Nephron (organoid): ENCODE data around the gene MAPK6.
"Not testable (repeated sequence)": the region's sequence is repeated elsewhere in the genome, so short reads cannot be mapped to it uniquely, and the experiment has no call there.

Experiments used
- H3K27ac Mint-ChIP-seq, 3 experiments: 2 replicates each; pipeline ENCODE4 v1.8.0; 2020; ENCODE audit warnings: mixed read lengths in 3 of 3, mild to moderate bottlenecking in 2 of 3, moderate library complexity in 1 of 3
- H3K27me3 Mint-ChIP-seq: 2 replicates; pipeline ENCODE4 v1.8.0; 2021; ENCODE audit warnings: low read depth, mild to moderate bottlenecking, moderate library complexity, mixed read lengths
- H3K36me3 Mint-ChIP-seq: 2 replicates; pipeline ENCODE4 v1.8.0; 2020; ENCODE audit warnings: low read depth, mixed read lengths
- H3K4me1 Mint-ChIP-seq: 2 replicates; pipeline ENCODE4 v1.8.0; 2020; ENCODE audit warnings: mixed read lengths
- H3K4me3 Mint-ChIP-seq, 3 experiments: 2 replicates each; pipeline ENCODE4 v1.8.0; 2020; ENCODE audit warnings: mild to moderate bottlenecking in 3 of 3, mixed read lengths in 3 of 3, moderate library complexity in 2 of 3
- H3K9me3 Mint-ChIP-seq: 2 replicates; pipeline ENCODE4 v1.8.0; 2020; ENCODE audit warnings: mixed read lengths
- TF ChIP-seq, protein P1 (sequence below), 3 experiments: fragments of 200-600 bp; sonication (generic); IDR thresholded peaks; one replicate each; pipeline ENCODE4 v1.5.0; 2021; ENCODE audit warnings: antibody characterized with exemption in 3 of 3; ENCODE audit not compliant: unreplicated experiment in 3 of 3

Gene MAPK6

DNA sequence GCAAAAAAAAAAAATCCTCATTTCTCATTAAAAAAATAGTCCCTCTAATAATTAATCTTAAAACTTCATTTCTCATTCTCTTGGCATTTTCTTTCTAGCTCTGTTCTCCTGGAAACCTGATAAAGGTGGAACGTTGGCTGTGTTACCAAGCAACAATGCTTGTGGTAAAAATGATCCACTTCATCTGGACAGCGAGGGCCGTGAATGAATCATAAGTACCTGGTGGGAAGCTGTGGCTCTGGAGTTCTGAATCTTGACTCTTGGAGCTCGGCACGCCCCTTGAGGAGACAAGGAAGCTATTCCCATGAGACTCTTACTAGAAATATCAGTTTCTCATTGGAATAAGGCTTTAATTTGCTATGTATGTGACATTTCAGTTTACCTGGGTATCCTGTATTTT, 61.0 kb downstream of the MAPK6 start:
- Mint-ChIP-seq H3K27ac (no peak overlapping the region), H3K4me3 (no peak overlapping the region), H3K4me1 (no peaks in the 10 kb centered on the region), H3K9me3 (no peaks in the 10 kb centered on the region), H3K27me3 (peaks cover 4% of the 10 kb centered on the region), H3K36me3 (no peaks in the 10 kb centered on the region)
- TF ChIP-seq, protein P1, sequence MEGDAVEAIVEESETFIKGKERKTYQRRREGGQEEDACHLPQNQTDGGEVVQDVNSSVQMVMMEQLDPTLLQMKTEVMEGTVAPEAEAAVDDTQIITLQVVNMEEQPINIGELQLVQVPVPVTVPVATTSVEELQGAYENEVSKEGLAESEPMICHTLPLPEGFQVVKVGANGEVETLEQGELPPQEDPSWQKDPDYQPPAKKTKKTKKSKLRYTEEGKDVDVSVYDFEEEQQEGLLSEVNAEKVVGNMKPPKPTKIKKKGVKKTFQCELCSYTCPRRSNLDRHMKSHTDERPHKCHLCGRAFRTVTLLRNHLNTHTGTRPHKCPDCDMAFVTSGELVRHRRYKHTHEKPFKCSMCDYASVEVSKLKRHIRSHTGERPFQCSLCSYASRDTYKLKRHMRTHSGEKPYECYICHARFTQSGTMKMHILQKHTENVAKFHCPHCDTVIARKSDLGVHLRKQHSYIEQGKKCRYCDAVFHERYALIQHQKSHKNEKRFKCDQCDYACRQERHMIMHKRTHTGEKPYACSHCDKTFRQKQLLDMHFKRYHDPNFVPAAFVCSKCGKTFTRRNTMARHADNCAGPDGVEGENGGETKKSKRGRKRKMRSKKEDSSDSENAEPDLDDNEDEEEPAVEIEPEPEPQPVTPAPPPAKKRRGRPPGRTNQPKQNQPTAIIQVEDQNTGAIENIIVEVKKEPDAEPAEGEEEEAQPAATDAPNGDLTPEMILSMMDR (IDR thresholded peaks at IDR 0.05; ENCODE audit: unreplicated experiment in 3 of 3): no peak

DNA sequence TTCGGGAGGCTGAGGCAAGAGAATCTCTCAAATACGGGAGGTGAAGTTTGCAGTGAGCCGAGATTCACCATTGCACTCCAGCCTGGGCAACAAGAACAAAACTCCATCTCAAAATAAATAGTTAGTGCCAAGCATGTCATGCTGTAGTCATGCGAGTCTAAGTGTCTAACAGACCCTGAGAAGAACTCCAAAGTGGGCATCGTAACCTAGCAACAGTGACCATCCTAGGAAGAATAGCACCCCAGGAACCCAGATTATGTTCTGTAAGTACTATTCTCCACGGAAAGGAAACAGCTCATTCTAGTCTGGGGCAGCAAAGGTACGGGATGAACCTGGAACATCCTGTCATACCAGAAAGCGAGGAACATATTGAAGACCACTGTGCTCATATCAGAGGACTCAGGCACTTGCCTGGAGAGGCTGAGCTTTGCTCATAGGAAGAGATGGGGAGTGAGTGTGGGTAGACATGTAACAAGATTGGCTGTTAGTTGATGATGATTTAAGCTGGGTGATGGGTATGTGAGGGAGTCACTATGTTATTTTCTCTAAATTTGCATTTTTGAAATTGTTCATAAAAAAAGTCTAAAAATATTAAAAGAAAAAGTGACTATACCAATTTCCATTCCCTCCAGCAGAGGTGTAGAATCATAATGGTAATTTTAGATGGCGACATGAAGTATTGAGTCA, 61.8 kb downstream of the MAPK6 start:
- no peak overlapping the region for H3K4me3 Mint-ChIP-seq

DNA sequence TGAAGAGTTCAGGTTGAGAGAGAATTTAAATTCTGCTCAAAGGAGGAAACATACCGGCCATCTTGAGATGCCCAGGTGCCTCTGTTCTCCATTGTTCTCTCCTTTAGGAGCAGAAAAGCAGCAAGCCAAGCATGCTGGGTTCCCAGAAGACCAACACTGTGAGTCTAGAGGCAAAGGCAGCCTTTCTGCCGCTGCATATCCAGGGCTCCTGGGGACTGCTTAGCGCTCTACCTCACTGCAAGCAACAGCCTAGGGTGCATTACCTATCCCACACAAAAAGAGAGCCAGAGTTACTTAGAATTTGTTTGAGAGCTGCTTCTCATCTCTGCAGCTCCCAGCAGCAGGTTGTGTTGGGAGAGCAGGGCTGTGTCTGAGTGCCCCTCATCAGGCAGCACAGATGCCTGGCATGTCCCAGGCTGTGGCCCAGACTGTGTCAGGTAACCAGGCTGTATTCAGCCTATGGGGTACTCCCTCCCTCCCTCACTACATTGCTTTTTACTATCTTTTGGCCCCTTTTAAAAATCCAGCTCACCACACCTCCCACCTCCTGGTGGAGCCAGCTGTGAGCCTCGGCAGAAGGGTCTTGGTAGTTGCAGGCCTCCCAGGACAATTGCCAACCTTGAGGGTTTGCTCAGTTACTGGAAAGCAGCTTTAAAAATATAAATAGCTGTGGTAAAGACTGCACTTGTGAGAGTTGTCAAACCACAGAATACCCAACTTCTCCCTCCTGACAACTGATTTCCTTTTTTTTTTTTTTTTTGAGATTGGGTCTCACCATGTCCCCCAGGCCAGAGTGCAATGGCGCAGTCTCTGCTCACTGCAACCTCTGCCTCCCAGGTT, 63.4 kb downstream of the MAPK6 start:
- TF ChIP-seq, protein P1 (IDR thresholded peaks at IDR 0.05; ENCODE audit: unreplicated experiment in 3 of 3): no peak
- no peaks in the 10 kb centered on the region for H3K36me3 Mint-ChIP-seq

More for the DNA sequence above, 61.8 kb downstream of the MAPK6 start:
- no peaks in the 10 kb centered on the region for H3K9me3 Mint-ChIP-seq
- H3K27ac Mint-ChIP-seq: no peak overlapping the region
- TF ChIP-seq, protein P1 (IDR thresholded peaks at IDR 0.05; ENCODE audit: unreplicated experiment in 3 of 3): no peak
- no peaks in the 10 kb centered on the region for H3K36me3 Mint-ChIP-seq
- H3K27me3 Mint-ChIP-seq: peaks cover 4% of the 10 kb centered on the region
- no peaks in the 10 kb centered on the region for H3K4me1 Mint-ChIP-seq

DNA sequence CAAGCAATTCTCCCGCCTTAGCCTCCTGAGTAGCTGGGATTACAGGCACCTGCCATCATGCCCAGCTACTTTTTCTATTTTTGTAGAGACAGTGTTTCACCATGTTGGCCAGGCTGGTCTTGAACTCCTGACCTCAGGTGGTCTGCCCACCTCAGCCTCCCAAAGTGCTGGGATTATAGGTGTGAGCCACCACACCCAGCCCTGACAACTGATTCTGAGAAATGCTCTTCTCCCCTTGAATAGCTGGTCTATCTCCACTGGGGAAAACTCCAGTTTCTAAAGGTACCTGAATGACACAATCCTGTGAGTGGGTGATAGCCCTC, 64.0 kb downstream of the MAPK6 start:
- H3K27ac Mint-ChIP-seq, H3K4me3 Mint-ChIP-seq, H3K36me3 Mint-ChIP-seq, H3K4me1 Mint-ChIP-seq, H3K9me3 Mint-ChIP-seq, H3K27me3 Mint-ChIP-seq: not testable (repeated sequence)

More for the DNA sequence above, 63.4 kb downstream of the MAPK6 start:
- Mint-ChIP-seq H3K27me3 (peaks cover 4% of the 10 kb centered on the region), H3K4me1 (no peaks in the 10 kb centered on the region), H3K4me3 (no peak overlapping the region), H3K27ac (no peak overlapping the region), H3K9me3 (no peaks in the 10 kb centered on the region)

DNA sequence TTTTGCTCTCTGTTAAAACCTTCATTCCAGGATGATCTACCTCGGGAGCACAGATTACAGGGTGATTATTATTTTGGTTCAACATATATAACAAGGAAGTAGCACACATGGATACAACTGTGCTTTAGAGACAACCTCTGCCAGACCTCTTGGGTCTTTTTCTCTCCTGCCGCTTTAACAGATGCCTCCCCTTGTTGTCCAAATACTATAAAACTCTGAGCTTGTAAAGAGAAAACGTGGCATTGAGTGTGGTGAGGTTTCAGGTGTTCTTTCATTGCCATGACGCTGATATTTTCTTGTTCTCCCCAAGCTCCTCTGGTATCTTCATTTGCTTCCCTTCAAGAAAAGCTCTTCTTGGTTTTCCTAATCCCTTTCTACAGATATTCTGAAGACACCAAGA, 64.6 kb downstream of the MAPK6 start:
- TF ChIP-seq, protein P1 (IDR thresholded peaks at IDR 0.05; ENCODE audit: unreplicated experiment in 3 of 3): no peak
- H3K36me3 Mint-ChIP-seq: no peaks in the 10 kb centered on the region
- H3K27me3 Mint-ChIP-seq: no peaks in the 10 kb centered on the region
- H3K9me3 Mint-ChIP-seq: no peaks in the 10 kb centered on the region
- H3K27ac Mint-ChIP-seq: no peak overlapping the region
- H3K4me1 Mint-ChIP-seq: no peaks in the 10 kb centered on the region
- no peak overlapping the region for H3K4me3 Mint-ChIP-seq

DNA sequence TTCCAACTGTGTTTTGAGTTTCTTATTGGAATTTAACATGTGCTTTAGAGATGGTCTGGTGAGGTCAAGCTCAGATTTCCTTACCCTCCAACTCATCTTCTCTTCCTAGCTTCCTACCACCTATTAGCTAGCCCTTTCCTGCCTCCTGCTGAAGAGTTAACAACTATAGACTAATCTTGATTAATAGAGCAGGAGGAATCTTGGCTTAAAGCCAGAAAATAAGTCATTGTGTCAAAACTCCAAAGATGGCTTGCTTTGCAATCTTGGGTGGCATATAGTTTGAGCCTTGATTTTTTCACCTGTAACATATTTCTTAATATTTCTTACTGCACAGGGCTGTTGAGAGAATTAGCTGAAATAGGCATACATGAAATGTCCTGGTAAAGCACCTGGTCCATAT, 66.3 kb downstream of the MAPK6 start:
- H3K9me3 Mint-ChIP-seq: peaks cover 9% of the 10 kb centered on the region
- H3K4me3 Mint-ChIP-seq: no peak overlapping the region
- H3K36me3 Mint-ChIP-seq: peaks cover 7% of the 10 kb centered on the region
- TF ChIP-seq, protein P1 (IDR thresholded peaks at IDR 0.05; ENCODE audit: unreplicated experiment in 3 of 3): no peak
- no peak overlapping the region for H3K27ac Mint-ChIP-seq
- no peaks in the 10 kb centered on the region for H3K4me1 Mint-ChIP-seq
- peaks cover 4% of the 10 kb centered on the region for H3K27me3 Mint-ChIP-seq
